NCI-H510A treated with DMSO at 0.1 percent for 48 hours (cell line): ENCODE measurements around the gene KCNH8.

Experiments used
- DNase-seq: peaks from one replicate; lab custom pipeline; 2025; lab: John Stamatoyannopoulos, UW

Gene KCNH8

DNA sequence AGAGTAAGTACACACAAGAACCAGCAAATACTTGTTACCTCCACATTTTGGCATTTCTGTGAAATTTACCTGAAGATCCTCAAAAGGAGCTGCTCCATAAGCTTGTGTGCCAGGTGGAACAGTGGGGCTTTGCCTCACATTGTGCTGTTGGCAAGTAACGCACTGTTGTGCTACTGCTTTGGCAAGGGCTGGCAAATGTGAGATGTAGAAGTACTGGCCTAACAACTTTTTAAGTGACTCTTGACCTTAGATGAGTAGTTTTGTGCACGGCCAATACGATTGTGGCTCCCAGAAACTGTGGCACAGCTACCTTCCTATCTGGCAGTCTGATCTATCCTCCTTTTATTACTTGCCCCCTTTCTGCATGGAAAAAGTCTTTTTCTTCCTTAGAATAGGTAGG is 337.0 kb downstream of the KCNH8 start:
- DNase-seq = peak; percentile 37

DNA sequence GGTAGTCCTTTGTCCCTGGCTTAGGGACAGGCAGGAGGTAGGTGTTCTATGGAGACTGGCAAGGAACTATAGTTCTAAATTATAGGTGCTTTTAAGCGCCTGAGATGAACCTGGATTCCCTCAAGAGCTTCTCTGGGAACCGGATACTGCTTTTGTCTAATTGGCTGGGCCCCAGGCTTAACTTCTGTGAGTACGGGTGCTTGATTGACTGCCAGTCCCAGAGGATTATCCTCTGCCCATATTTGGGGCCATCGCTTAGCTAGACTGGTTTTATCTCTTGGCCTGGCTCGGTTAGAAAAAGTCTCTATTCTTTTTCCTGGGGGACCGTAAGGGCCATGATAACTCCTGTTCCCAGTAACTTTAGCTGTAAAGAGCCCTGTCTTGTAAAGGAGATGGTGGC is 339.1 kb downstream of the KCNH8 start:
- no peak for DNase-seq

- DNase-seq = no peak
These were observed 340.6 kb downstream of the KCNH8 start for GRCh38 chr3:19488939-19489338.

DNA sequence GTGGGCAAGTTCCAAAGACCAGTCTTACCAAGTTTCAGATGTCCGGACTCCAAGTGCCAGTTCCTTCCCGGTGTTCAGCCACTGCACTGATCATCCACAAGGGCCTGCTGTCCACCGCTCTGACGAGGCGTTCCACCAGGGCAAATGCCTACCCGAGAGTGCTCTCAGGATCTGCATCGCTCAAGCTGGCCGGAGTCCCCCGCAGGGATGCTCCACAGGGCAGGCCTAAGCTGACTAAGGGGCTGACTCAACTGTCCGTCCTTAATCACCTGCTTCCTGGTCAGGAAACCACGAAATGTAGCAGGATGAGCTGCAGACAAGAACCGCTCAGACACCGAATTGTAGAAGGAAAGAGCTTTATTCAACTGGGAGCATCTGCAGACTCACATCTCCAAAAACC is 341.6 kb downstream of the KCNH8 start:
- DNase-seq = no peak

- DNase-seq = no peak
These were observed 357.9 kb downstream of the KCNH8 start for GRCh38 chr3:19506171-19506570.

DNA sequence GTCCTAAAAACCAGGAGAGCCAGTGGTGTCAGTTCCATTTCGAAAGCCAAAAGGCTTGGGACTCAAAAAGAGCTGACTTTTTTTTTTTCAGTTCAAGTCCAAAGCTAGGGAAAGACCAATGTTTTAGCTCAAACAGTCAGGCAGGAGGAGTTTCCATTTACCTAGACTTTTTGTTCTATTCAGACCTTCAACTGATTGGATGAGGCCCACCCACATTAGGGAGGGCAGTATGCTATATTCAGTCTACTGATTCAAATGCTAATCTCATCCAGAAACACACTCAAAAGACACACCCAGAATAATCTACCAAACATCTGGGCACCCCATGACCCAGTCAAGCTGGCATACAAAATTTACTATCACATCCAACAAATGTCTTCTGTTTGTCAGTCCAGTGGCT is 374.0 kb downstream of the KCNH8 start:
- no peak for DNase-seq

DNA sequence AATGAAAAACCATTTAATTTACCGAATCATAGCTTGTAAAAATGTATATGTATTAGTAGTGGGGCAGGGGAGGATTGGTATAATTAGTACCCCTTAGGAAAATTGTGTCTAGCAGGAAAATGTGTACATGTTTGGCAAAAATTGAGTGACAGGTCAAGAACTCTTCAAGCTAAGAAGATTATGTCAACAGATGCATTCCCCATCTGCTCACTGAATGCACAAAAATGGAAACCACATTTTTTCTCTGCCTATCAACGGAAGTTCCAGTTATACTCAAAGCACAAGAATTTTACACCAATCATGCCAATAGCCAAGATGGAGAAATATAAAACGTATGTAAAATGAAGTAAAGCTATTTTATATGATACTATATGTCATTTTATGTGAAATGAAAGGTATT is 377.8 kb downstream of the KCNH8 start:
- no peak for DNase-seq

- DNase-seq = no peak
These were observed 379.4 kb downstream of the KCNH8 start for GRCh38 chr3:19527746-19528145.

DNA sequence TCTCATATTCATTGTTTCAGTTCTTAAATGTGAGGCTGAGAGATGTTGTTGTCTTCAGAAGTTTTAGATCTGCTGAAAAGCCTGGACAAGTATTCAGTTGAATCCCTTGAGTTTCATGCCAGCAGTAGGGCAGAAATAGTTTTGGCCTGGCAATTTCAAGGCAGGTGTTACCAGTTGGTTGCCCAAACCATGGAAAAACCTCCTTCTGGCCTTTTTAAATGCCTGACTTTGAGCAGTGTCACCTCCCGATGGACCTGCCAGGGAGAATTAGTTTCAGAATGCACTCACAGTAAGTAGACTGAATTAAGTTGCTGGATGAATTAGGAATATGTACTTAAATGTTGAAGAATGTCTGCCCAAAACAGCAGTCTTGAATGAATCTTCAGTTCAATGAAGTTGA is 383.1 kb downstream of the KCNH8 start:
- DNase-seq = no peak

DNA sequence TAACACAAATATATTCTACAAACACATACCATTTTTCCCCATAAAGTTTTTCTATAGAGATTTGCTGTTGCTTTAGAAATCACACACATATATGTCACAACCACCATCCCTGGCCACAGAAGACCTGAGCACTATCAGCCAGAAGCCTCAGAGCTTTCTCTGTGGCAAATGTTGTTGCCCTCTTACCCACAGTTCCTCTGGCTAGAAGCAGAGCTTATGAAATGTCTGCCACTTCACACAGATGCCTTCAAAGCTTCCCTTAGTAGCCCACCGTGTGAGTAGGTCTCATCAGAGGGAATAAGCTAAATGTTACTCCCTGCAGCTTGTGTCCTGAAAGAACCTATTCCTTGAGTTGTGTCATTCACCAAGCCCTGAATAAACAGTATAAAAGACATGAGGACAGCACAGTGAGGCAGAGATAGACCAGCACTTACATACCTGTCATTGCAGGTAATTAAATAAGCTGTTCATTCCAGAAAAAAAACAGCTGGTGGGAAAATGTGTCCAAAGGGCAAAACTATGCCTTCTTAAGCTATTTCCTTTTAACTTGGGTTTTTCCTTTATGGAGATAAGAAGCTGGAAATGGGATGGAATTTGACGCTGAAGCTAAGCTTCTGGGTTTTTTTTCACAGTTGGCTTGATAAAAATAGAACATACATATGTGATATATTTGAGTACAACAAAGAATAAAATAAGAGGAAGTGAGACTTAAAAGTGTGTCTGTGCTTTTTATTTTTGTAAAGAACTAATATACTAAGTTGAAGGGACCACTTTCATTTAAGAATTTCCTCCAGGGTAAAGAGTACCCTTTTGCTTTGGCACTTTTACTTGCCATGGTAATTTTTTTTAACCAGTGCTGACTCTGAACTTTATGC is 391.4 kb downstream of the KCNH8 start:
- DNase-seq = no peak

DNA sequence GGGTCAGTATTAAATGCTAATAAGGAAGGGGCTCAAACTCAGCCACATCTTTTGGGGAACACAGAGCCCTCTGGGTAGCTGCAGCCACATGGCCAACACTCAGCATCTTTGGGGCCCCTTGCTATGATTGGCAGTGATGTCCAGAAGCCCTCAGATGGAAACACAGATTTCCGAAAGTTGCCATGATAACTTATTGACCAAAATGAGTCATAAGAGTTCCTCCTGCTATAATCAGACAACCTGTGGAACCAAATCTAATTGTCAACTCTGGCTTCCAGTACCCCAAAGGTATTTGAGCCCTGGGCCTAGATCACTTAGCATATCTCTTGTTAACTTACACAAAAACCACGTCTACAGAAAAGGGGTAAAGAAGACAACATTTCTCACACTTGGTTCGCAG is 392.2 kb downstream of the KCNH8 start:
- no peak for DNase-seq

- DNase-seq = no peak
These were observed 393.0 kb downstream of the KCNH8 start for GRCh38 chr3:19541284-19541683.

DNA sequence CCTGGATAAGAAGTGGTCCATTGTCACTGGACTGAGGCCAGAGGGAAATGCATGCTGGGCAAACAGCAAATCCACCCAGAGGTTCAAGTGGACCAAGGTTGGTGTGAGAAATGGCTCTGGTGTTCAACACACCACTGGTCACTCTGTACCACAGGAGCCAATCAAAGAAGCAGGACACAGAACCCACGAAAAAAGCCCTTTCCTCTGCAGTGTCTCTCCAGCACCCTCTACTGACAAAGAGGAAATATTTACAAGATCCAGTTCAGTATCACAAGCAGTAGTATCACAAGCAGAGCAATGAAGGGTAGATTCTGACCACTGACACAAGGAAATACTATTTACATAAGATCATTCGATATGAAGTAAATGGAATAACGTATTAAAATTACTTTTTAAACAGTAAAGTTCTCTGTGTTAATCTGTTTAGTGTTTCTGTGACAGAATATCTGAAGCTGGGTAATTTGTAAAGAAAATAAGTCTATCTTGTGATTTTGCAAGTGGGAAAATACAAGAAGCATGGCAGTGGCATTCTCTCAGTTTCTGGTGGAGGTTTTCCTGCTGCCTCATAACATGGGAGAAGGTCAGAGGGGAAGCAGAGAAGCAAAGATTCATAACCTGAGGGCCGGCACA is 395.0 kb downstream of the KCNH8 start:
- peak; percentile 15 for DNase-seq

GRCh38 chr3:19547665-19548464 is 399.6 kb downstream of the KCNH8 start:
- DNase-seq = no peak

DNA sequence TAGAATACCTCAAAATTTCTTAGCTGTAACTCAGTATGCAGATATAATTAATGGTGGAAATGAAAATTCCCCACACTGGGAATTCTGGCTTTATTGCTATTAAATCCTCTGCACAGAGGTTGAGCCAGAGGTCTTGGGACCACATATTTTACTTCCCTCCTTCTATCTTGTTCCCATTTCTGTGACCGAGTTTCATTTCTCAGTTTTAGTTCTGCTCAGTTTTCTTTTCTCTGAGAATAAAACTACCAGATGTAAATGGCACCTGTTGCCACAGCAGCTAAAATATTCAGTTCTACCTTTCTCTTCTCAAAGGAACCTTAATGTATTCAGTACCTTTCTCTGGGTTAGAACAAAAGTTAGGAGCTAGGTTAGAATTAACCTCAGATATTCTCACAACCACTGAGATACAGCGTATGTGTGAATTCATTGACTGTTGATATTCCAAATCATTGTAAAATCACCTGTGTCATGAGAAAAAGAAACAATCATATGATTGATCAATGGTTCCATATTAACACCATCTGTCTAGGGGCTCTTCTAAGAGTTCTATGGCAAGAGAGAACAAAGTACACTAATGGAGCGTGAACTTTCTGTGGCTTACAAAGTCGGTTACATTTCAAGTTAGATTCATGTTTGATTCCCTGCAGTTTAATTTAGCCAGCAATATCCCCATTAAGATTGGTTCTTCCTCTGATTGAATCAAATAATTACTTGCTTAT is 411.6 kb downstream of the KCNH8 start:
- no peak for DNase-seq

DNA sequence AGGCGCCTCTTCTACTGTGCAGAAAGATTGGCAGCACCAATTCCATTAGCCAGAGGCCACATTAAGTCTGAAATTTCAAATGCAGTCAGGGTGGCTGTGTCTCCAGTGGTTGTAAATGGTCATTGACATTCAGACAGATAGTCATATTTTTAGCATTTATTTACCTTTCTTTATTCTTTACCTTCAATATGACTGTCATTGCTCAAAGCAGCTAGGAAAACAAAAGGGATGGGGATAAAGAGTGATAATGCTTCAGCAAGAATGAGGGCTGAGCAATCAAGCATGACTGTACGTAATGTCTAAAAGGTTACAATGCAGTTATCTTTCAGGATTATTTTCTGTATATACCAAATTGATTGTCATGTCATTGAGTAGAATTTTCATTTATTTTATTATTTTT is 425.3 kb downstream of the KCNH8 start:
- DNase-seq = no peak

DNA sequence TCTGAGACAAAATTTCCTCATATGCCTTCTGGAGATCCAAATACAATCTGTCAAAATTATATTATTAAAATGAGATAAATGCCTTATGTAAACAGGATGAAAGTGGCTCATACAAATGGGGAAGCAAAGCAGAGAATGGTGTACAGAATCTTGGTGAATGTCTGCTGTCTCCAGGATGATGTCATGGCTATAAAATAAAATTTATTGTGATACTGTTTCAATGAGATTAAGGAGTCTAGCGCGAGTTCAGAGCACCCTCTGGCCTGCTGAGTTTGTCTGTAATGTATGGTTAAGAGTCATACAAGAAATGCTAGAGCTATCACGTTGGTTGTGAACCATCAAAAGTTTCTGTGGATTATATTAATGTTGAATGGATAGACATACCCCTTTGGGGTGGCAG is 426.0 kb downstream of the KCNH8 start:
- DNase-seq = no peak

DNA sequence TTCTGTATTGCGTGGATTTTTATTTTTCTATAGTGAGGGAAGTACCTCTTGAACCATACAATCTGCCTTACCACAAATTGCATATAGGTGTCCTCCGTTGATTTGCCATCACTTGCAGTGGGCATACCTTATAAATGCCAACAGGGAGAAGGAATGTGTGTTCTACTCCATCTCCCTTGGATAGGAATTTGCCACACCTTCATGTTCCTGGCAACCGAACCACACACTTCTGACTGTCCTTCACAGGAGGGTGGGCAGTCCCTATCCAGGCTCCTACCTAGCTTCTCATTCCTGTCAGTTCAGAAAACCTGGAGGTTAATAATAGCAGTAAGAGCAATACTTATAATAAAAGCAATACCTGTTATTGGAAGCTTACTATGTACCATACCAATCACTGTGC is 428.0 kb downstream of the KCNH8 start:
- DNase-seq = no peak
